ENCODE data around the gene WASF3.

Gene WASF3

GRCh38 chr13:26668357-26669146 lies 111.1 kb downstream of the WASF3 start:
- no peaks in the 10 kb centered on the region for H3K27me3 Mint-ChIP-seq (ENCODE audit: low read depth)
- no peak for TF ChIP-seq CTCF (IDR thresholded peaks at IDR 0.05; ENCODE audit: unreplicated experiment in 3 of 3)
- no peak overlapping the region for H3K4me3 Mint-ChIP-seq
- H3K4me1 Mint-ChIP-seq, result peaks cover 7% of the 10 kb centered on the region
- no peak overlapping the region for H3K27ac Mint-ChIP-seq
- no peaks in the 10 kb centered on the region for H3K9me3 Mint-ChIP-seq
- peaks cover 37% of the 10 kb centered on the region for H3K36me3 Mint-ChIP-seq (ENCODE audit: low read depth)

DNA sequence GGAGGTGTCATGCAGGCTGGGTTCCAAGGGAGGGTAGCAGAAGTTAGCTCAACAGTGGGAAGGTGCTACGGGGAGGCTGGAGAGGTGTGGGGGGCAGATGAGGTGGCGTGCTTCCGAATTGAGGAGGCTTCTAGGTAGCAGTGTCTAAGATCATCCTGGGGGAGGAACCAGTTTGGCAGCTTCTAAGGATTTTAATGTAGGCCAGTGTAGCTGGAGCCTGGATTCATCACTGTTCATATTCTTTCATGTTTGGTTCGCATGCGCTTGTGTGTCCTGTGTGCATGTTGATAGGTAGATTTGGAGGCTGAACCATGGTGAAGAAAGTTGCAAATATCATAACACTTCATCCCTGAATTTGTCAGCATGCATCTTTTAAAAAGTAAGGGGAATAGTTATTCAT lies 116.4 kb downstream of the WASF3 start:
- no peak for TF ChIP-seq CTCF (IDR thresholded peaks at IDR 0.05; ENCODE audit: unreplicated experiment in 3 of 3)
- H3K9me3 Mint-ChIP-seq, result no peaks in the 10 kb centered on the region
- H3K27ac Mint-ChIP-seq, result no peak overlapping the region
- H3K4me1 Mint-ChIP-seq, result no peaks in the 10 kb centered on the region
- H3K4me3 Mint-ChIP-seq, result no peak overlapping the region
- peaks cover 34% of the 10 kb centered on the region for H3K36me3 Mint-ChIP-seq (ENCODE audit: low read depth)
- H3K27me3 Mint-ChIP-seq (ENCODE audit: low read depth), result no peaks in the 10 kb centered on the region

- H3K27ac Mint-ChIP-seq, result no peak overlapping the region
- no peaks in the 10 kb centered on the region for H3K9me3 Mint-ChIP-seq
- H3K36me3 Mint-ChIP-seq (ENCODE audit: low read depth), result peaks cover 40% of the 10 kb centered on the region
- no peak overlapping the region for H3K4me3 Mint-ChIP-seq
- no peaks in the 10 kb centered on the region for H3K27me3 Mint-ChIP-seq (ENCODE audit: low read depth)
- H3K4me1 Mint-ChIP-seq, result peaks cover 24% of the 10 kb centered on the region
- no peak for TF ChIP-seq CTCF (IDR thresholded peaks at IDR 0.05; ENCODE audit: unreplicated experiment in 3 of 3)
Measured at GRCh38 chr13:26677156-26677555, 119.7 kb downstream of the WASF3 start.

GRCh38 chr13:26678330-26678729 lies 120.8 kb downstream of the WASF3 start:
- Mint-ChIP-seq H3K36me3 (ENCODE audit: low read depth) (peaks cover 49% of the 10 kb centered on the region), H3K4me3 (no peak overlapping the region), H3K27me3 (ENCODE audit: low read depth) (no peaks in the 10 kb centered on the region), H3K9me3 (no peaks in the 10 kb centered on the region), H3K4me1 (peaks cover 24% of the 10 kb centered on the region), H3K27ac (peak overlapping the region in 1 of 3 experiments; percentile 81)
- no peak for TF ChIP-seq CTCF (IDR thresholded peaks at IDR 0.05; ENCODE audit: unreplicated experiment in 3 of 3)

DNA sequence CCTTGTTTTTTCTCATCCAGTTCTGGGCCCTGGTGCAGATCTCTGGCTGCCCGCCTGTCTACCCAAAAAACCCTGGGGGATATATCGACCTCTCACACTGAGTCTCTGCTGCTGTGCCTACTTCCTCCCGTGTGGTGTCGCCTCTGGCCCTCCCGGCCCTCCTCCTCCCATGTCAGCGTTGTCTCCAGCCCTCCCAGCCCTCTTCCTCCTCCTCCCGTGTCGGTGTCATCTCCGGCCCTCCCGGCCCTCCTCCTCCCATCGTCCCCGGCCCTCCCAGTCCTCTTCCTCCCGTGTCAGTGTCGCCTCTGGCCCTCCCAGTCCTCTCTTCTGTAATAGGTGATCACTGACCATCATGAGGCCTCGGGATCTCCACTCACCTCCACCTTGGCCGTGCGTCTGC lies 121.3 kb downstream of the WASF3 start:
- Mint-ChIP-seq H3K4me1 (peaks cover 24% of the 10 kb centered on the region), H3K27ac (peak overlapping the region in 1 of 3 experiments; percentile 81), H3K36me3 (ENCODE audit: low read depth) (peaks cover 47% of the 10 kb centered on the region), H3K27me3 (ENCODE audit: low read depth) (no peaks in the 10 kb centered on the region), H3K4me3 (no peak overlapping the region), H3K9me3 (no peaks in the 10 kb centered on the region)
- TF ChIP-seq CTCF (IDR thresholded peaks at IDR 0.05; ENCODE audit: unreplicated experiment in 3 of 3), result no peak

Data from nephron (organoid).